Measurements from ENCODE around the gene TEAD1. TPM values are rescaled to one million over a fixed set of nuclear protein-coding genes. Genes with fewer than 3 reads are reported as not detected.

TEAD1 gene
- total RNA-seq, 1 donor from 2014 or later, result 107 TPM

DNA sequence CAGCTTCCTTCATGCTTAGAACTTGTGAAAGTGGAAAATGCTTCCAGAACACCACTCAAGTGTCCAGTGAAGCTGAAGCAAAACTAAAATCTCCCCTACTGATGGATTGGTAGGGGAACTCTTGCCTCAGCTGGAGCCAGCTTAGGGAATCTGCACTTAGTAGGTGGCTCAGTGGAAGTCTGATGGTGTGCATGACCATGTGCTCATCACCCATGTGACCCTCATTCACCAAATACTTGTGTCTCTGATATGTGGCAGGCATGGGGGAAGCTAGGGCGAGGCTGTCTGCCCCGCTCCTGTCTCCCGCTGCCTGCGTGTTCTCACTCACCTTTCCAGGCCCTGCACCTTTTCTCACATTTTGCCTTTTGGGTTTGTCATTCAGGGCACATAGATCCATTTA, 7.2 kb downstream of the TEAD1 start:
- intact Hi-C loops (cut with DNase I), result no loop called here
- DNase-seq, result no peak
- ATAC-seq (ENCODE audit: poor library complexity), result no peak

DNA sequence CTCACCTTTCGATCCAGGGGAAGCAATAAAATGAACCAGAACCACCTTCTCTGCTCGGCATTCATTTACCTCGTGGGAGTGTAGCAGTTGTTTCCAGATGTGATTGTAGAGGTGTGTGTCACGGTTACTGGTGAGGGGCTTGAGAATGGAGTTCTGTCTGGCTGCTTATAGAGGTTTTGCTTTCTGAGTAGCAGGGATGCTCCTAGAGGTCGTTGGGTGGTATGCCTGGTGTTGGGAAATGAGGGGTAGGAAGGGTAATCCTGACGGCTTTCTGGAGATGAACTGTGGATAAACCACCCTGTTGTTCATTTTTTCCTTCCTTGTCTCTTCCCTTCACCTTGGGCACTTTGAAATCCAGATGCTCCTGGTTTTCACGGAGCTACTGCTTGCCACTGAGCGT, 8.1 kb downstream of the TEAD1 start:
- DNase-seq, result no peak
- ATAC-seq (ENCODE audit: poor library complexity), result no peak
- intact Hi-C loops (cut with DNase I), result no loop called here

DNA sequence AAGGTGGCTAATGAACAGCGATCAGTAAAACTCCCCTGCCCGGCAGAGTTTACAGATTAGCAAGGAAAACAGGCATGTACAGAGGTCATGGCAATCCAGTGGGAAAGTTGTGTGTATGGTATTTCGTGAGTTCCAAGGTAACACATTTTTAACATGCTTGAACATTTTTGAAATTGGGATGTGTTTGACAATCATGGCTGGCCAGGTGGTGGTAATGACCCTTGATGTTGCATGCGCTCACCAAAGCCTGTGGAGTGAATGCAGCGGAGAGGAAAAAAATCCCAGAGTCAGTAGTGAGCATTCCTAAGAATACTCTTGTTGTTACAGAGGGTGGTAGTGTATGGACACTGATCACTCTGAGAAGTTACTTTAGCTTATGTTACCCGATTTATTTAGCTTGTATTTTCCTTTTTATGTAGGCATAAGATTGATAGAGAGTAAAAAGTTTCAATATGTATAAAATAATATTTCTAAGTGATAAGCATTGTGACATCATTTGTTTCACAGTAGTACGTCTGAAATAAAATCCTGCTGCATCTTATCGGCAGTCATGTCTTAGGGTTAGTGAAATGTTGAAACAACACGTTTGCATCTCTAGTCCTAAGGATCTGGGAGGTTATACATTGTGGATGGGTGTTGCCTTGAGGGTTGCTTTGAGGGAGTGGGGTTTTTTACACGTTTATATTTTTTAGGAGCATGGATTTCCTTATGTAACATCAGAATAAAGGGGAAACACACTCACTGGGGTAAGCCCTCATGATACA, 8.7 kb downstream of the TEAD1 start:
- intact Hi-C loops (cut with DNase I), result no loop called here
- ATAC-seq (ENCODE audit: poor library complexity), result no peak
- no peak for DNase-seq

DNA sequence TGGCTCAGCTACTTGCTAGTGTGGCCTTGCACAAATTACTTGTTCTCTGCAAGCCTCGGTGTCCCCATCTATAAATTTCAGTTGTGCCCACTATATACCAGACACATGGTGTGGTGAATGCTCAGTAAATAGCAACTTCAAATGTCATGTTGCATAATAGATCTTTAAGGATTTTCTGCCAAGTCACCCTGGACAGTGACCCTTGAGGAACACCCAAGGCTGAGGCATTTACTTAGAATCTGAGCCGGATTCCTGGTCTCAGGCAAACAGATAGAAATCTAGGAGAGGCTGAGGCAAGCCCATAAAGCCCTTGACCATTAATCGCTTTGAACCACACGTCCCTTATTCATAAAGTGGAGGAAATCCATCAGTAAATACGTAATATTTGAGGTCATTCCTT, 9.7 kb downstream of the TEAD1 start:
- intact Hi-C loops (cut with DNase I), result no loop called here
- ATAC-seq (ENCODE audit: poor library complexity) (no peak), DNase-seq (no peak)

DNA sequence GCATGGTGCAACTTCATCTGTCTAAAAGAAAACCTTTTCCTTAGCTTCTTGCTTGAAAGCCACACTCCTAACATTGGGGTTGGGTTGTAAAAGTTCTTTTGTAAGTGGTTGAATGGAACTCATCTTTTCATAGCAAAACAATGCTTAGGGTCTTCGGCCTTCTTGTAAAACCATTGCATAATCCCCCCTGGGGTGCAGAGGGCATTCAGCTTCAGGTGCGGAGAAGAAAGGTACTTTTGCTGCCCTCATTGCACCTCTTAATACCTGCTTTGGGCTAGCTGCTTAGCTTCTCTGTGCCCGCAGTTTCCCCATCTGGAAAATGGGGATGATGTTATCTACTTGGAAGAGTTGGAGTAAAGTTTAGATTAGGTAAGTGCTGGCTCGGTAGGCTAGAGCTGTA, 10.1 kb downstream of the TEAD1 start:
- DNase-seq (no peak), ATAC-seq (ENCODE audit: poor library complexity) (no peak)
- intact Hi-C loops (cut with DNase I), result no loop called here

DNA sequence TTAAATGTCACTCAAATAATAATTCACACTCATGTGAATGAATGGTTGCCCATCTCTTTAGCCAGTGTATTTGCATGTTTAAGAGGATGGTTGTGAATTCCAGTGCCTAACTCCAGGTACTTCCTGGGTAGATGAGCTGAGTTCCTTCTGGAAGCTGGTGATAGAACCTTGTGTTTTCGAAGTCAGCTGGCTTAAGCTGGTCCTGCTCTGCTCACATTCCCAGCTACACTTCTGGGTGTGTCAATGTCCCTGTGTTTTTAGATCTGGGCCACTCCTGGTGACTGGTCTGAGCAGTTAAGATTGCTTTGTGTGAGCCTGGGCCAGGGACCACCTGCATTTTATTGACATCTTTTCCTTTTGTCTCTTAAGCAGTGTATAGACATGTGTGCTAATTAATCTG, 10.6 kb downstream of the TEAD1 start:
- no peak for DNase-seq
- ATAC-seq (ENCODE audit: poor library complexity), result no peak
- intact Hi-C loops (cut with DNase I), result no loop called here

DNA sequence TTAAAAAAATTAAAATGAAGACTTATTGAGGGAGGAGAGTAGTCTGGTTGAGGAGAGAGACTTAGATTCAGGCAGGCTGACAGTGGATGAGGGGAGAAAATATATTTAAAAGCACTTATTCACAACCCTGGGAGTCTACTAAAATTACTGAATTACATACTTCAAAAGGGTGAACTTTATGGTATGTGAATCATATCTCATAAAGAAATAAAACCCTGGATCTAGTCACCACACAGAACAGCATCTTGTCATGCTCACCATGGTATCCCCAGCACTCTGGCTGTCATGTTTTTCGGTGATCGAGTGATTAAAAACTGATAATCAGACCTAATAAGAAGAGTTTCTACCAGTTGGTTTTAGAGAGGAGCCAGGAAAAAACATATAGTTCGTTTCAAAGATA, 11.0 kb downstream of the TEAD1 start:
- DNase-seq, result no peak
- ATAC-seq (ENCODE audit: poor library complexity), result no peak
- intact Hi-C loops (cut with DNase I), result no loop called here

DNA sequence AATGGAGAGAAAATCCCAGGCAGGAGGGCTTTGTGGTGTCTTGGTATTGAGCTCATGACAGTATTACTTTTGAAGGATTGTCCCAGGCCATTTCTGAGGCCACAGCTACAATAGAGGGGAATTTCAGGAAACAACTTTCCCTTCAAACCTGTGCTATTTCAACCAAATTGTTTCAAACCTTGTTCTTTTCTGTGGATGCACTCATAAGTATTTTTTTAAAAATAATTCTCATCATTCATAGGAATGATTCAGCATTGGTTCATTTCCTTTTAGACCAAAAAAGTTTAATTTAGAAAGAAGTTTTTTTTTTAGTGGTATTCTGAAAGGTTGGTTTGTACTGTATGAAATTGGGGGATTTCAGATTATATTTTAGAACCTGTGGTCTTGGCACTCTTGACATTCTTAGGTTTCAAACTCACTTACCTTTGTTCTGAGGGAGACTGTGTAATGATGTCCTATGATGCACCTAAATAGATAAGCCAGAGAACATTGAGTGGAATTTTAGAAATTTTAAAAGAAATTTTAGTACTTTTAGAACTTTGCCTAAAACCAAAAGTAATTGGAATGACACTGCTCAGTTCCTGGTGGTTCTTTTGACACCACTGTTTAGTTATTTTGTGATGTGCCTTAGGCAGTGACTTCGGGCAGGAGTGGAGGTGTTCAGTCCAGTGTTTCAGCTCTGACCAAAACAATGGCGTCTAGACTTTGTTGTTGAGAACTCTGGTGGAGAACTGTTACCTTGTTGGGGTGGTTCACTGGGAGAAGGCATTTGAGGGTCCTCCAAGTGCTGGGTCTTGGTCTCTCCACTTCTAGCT, 12.2 kb downstream of the TEAD1 start:
- no peak for DNase-seq
- ATAC-seq (ENCODE audit: poor library complexity), result no peak
- intact Hi-C loops (cut with DNase I), result no loop called here

DNA sequence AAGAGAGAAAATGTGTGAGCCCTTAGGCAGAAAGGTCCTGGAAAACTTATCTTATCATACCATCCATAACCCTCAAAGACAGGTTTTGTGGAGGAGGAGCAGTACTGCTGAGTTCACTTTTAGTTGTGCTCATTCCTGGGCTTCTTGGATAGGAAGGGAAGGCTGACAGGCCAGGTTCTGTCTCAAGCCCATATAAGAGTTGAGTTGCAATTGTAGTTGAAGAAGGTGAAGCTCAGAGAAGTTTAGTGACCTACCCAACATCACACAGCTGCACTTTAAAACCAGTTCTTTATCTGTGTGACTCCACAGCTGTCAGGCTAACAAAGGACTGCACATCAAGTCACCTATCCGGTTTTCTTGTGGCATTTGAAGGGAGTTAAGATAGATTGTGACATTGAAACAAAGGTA, 13.0 kb downstream of the TEAD1 start:
- ATAC-seq (ENCODE audit: poor library complexity), result no peak
- intact Hi-C loops (cut with DNase I), result no loop called here
- DNase-seq, result no peak

DNA sequence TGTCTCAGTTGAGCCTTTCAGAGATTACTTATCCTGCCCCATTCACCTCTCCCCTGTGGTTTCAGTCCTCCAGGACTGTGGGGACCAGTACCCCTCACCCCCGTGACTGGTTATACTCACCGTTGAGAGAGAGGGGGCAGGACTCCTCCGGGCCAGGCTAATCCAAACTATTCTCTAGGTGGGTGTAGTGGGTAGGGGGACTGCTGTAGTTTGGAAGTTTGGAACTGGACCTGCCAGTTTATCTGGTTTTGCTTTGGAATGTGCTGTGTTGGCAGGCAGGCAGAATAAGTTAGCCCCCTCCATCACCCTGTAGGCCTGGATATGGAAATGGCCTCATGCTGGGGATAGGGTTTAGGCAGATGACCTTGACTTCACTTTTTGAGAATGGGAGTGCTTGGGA, 13.5 kb downstream of the TEAD1 start:
- DNase-seq (no peak), ATAC-seq (ENCODE audit: poor library complexity) (no peak)
- intact Hi-C loops (cut with DNase I), result no loop called here

DNA sequence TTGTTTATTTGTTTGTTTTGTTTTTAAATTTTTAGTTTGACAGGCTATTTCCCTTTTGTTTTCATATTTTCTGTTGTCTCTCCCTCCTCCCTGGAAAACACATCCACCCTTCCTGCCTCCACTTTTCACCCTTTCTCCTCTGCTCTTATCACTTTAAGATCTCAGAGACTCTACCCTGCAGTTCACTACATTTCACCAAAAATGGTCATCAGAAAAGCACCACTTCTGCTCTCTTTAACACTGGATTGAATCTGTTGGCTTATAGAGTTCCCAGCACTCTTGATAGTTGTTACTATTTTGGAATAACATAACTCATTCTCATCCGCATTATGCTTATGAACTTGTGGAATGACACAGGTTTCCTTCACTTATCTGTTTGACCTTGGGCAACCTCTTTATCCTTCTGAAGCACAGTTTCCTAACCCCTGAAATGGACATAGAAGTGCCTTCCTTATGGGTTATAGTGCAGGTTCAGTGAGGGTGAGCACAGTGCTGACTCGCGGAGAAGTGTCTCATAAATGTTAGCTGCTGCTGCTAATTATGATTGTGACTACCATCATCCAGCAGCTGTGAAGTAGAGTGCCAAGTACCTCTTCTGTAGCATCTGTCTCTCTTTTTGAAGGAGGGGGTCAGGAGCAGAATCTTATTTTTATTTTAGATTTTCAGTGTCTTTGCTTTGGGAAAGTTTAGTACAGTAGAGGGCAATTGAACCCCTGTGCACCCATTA, 15.0 kb downstream of the TEAD1 start:
- ATAC-seq (ENCODE audit: poor library complexity) (no peak), DNase-seq (no peak)
- intact Hi-C loops (cut with DNase I), result no loop called here

DNA sequence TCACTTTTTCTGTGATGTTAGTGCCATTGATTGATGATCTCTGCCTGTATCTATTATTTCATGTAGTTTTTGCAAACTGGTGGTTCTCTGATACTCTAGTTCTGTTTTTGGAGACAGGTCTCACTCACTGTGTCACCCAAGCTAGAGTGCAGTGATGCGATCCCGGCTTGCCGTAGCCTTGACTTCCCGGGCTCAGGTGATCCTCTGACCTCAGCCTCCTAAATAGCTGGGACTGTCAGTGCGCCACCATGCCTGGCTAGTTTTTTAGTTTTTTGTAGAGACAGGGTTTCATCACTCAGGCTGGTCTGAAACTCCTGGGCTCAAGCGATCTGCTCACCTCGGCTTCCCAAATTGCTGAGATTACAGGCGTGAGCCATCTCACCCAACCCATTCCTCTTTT, 16.4 kb downstream of the TEAD1 start:
- DNase-seq (no peak), ATAC-seq (ENCODE audit: poor library complexity) (no peak)
- intact Hi-C loops (cut with DNase I), result no loop called here

DNA sequence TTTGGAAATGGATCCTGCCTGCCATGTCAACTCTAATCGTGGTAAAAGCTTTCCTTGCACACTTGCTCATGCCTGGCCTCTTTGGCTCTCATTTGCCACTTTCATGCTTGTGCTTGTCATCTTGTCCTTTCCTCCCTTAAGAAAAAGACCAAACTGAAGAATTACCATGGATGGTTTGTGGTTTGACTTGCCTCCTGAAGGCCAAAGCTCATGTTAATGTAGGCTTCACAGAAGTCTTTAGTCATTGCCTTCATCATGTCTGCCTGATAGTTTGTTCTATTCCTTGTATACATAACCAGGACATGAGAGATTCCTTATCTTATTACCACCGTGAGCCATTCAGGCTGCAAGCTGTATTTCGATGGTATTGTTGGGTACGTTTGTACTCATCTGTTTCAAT, 17.3 kb downstream of the TEAD1 start:
- ATAC-seq (ENCODE audit: poor library complexity), result no peak
- no peak for DNase-seq
- intact Hi-C loops (cut with DNase I), result no loop called here

DNA sequence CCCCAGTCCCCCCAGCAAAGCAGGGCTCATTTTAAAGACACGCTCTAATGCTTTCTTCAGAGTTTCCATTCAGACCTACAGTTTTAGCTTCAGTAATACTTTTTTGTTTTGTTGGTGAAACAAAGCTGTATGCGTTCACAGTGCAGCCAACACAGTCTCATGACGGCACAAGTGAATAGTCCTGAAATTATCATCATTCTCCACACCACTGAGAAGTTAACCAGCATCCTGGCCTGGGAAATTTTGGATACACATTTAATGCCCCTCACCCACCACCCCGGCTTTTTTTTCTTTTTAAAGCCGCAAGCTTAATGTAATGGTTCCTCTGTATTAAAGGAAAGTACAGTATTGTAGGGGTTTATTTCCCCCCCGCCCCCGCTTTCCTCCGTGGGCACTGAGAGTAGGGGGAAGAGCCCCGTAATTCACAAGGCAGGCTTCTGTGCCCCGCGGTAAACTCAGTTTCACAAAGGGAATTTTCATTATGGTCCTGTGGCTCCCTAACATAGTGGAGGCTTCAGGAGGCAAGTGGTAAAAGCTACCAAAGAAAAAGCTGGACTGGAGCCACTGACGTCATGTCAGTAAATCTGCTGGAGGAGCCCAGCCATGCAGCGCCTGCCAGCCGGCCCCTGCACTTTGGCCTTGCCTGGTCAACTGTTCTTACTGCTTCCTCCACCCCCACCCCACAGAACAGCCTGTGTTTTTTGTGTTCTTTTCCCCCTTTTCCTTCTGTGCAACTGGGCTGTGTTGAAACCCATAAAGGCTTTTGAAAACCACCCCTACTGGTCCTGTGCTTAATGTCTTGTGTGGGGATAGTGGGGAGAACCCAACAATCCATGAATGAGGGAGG, 18.2 kb downstream of the TEAD1 start:
- ATAC-seq (ENCODE audit: poor library complexity) (peak; percentile 87), DNase-seq (peak; percentile 88)
- intact Hi-C loops (cut with DNase I), result no loop called here

DNA sequence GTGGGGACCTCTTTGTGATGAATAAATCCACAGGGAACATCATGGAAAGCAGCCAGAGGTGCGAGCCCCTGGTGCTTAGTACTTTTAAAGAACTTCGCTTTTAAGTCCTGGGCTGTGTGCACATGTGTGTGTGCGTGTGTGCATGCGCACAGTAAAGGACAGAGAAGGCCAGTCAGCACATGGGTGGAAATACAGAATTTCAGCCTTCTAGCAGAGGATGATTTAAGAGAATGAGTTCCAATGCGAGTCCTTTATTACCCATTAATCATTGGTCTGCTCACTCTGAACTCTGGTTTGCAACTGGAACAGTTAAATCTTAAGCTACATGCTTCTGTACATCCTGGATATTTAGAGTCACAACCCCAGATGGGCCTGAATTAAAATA, 18.9 kb downstream of the TEAD1 start:
- DNase-seq, result no peak
- intact Hi-C loops (cut with DNase I), result no loop called here
- peak; percentile 1 for ATAC-seq (ENCODE audit: poor library complexity)

DNA sequence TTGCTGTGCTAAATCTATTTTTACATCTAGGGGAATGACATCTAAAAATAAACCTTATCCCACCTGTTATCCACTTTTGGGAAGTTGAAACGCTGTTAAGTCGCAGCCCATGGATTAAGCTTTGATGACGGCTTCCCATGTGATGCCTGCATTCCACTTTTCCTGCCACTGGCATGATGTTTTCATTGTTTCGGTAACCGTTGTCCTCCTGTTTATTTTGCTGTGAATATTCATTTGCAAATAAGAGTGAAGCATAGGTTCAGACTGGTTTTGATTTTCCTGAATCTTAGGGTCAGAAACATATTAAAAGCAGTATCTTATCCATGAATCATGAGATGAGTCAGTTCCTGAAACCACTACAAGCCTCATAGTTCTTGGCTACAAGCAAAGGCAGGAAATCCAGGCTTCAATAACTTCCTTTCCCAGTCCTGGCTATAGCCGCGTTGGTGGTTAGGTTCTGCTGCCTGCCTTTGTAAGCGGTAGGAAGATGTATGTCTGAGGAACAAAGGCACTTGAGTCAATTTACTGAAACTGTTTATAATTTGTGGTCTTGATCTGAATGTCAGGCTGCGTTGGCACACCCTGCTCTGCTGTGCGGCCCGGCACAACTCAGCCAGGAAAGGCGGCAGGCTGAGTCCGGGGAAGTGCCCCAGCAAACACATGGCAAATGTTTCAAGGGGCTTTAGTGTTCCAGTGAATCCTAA, 19.4 kb downstream of the TEAD1 start:
- DNase-seq (peak; percentile 59), ATAC-seq (ENCODE audit: poor library complexity) (peak; percentile 75)
- intact Hi-C loops (cut with DNase I), result no loop called here

DNA sequence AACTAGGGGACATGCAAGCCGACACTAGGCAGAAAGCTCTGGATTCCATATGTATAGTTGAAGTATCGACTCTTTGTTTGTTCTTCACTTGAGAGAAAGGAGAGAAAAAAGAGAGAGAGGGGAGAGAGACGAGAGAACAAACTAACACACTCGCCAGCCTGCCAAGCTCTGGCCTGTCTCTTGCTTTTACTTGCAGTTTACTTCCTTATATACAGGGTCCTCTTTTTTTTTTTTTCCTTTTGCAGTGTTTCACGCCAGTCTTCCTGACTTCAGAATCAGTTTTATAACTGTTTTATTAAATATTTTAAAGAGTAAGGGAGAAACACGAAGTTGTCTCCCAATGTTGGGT, 19.9 kb downstream of the TEAD1 start:
- intact Hi-C loops (cut with DNase I), result no loop called here
- DNase-seq (no peak), ATAC-seq (ENCODE audit: poor library complexity) (peak; percentile 16)

DNA sequence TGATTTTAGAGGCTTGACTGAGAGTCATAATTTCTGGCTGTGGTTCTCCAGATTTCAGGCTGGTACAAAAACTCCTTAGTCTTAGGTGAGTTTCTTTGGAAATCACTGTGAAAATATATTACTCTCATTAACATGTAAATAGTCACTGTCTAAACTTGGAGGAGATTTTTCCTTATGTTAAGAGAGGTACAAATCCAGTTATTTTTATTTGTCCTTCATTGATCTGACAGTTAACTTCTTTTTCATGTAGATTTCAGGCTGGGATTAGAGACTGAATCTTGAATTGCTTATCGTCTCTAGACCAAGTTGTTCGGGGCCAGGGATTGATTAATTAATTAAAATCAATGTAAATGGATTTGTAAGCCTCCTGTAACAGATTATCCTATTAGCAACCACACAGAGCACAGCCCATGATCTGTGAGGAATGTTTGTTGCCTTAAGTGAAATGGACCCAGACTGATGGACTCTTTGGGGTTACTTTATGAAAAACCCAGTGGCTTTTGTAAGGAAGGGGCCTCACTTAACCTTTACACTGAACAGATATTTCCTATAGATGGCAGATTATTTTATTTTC, 21.1 kb downstream of the TEAD1 start:
- intact Hi-C loops (cut with DNase I), result no loop called here
- no peak for ATAC-seq (ENCODE audit: poor library complexity)
- DNase-seq, result no peak

All from Right ventricle myocardium superior (tissue), 1 donor.